ENCODE data around the gene SUPT3H. TPM values are rescaled to one million over a fixed set of nuclear protein-coding genes. Genes with fewer than 3 reads are reported as not detected.

Gene SUPT3H
- total RNA-seq, 2 donors from 2014 or later: 2.0 to 2.8 TPM

GRCh38 chr6:45002390-45003105, 375.2 kb downstream of the SUPT3H start:
- DNase-seq (no peak), ATAC-seq (no peak)
- intact Hi-C loops (cut with DNase I, micrococcal nuclease): no loop called here

- ATAC-seq: peak; percentile 26
- no peak for DNase-seq
- intact Hi-C loops (cut with DNase I, micrococcal nuclease): no loop called here
Measured at GRCh38 chr6:45001663-45002062, 376.1 kb downstream of the SUPT3H start.

DNA sequence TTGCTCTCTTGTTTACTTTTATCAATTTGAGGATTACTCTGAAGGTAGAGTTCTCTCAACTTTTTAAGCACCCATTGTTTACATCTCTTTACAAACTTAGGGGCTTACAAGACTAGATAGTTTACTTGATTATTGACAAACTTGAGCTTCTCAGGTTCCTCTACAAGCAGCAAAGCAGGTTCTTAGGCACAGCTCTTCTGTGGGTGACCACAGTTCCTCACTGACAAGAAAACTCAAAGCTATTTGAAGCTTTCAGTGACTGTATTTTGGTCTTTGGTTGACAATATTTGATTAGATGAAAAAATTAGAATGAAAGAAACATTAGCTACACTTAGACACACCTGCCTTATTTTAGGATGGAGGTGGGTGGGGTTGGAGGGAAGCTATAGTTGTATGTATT, 376.9 kb downstream of the SUPT3H start:
- intact Hi-C loops (cut with DNase I, micrococcal nuclease): no loop called here
- DNase-seq: no peak
- ATAC-seq: no peak

DNA sequence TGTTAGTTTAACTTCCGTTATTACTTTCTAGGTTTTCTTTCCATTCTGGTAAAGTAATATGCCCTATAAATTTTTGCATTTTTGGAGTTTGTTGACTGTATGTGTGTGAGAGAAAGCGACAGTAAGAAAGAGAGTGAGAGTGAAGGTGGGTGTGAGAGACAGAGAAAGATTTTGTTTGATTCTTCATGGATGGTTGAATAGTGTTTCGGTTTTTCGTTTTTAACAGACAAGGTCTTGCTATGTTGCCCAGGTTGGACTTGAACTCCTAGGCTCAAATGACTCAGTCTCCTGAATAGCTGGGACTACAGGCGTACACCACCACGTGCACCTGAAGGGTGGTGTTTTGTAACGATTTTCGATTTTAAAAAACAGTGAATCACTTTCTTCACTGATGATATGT, 378.7 kb downstream of the SUPT3H start:
- intact Hi-C loops (cut with DNase I, micrococcal nuclease): no loop called here

DNA sequence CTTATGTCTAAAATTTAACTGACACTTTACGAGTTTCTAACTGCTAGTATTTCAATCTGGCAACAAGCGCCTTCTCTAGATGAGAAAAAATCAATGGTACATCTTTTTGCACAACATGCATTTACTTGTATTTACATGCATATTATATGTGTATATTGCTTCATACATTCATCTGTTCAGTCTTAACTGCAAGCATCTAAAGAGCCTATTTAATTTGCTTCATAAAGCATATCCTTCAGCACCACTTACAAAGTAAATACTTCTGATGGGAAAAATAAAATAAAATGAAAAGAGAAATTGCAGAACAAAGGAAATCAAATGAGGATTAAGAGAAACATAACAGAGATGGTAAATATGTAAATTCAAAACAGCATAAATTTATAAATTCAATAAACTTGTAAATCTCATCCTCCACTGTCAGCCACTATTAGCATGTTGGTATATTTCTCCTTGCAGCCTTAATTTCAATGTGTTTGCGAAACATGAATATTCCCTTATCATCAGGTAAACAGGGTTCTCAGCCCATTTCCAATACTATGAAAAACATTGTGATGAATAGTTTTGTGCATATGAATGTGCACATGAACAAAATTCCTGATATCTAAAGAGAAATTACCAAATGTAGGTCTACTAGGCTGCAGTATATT, 382.1 kb downstream of the SUPT3H start:
- intact Hi-C loops (cut with DNase I, micrococcal nuclease): no loop called here
- DNase-seq (no peak), ATAC-seq (no peak)

More for the DNA sequence above, 378.7 kb downstream of the SUPT3H start:
- ATAC-seq (no peak), DNase-seq (no peak)

DNA sequence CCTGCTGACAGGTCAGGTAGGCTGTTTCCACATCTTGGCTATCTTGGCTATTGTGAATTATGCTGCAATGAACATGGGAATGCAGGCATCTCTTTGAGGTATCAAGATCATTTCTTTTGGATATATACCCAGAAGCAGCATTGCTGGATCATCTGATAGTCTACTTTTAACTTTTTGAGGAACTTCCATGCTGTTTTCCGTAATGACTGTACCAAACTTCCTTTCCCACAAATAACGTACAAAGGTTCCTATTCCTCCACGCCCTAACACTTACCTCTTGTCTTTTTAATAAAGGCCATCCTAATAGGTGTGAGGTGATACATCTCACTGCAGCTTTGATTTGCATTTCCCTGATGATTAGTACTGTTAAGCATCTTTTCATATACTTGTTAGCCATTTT, 388.3 kb downstream of the SUPT3H start:
- DNase-seq (no peak), ATAC-seq (no peak)
- intact Hi-C loops (cut with DNase I, micrococcal nuclease): no loop called here

DNA sequence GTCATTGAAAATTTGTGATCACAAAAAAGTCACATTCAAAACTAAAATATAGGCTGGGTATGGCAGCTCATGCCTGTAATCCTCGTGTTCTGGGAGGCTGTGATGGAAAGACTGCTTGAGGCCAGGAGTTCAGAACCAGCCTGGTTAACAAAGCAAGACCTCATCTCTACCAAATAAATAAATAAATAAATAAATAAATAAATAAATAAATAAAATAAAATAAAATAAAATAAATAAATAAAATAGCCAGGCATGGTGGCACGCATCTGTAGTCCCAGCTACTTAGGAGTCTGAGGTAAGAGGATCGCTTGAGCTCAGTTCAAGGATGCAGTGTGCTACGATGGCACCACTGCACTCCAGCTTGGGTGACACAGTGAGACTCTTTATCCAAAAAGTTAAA, 392.7 kb downstream of the SUPT3H start:
- intact Hi-C loops (cut with DNase I, micrococcal nuclease): no loop called here
- DNase-seq (no peak), ATAC-seq (no peak)

- intact Hi-C loops (cut with DNase I, micrococcal nuclease): no loop called here
- ATAC-seq (no peak), DNase-seq (no peak)
Measured at GRCh38 chr6:44983467-44984365, 394.0 kb downstream of the SUPT3H start.

- DNase-seq: no peak
- intact Hi-C loops (cut with DNase I, micrococcal nuclease): no loop called here
- ATAC-seq: no peak
Measured at GRCh38 chr6:44980841-44981240, 396.9 kb downstream of the SUPT3H start.

DNA sequence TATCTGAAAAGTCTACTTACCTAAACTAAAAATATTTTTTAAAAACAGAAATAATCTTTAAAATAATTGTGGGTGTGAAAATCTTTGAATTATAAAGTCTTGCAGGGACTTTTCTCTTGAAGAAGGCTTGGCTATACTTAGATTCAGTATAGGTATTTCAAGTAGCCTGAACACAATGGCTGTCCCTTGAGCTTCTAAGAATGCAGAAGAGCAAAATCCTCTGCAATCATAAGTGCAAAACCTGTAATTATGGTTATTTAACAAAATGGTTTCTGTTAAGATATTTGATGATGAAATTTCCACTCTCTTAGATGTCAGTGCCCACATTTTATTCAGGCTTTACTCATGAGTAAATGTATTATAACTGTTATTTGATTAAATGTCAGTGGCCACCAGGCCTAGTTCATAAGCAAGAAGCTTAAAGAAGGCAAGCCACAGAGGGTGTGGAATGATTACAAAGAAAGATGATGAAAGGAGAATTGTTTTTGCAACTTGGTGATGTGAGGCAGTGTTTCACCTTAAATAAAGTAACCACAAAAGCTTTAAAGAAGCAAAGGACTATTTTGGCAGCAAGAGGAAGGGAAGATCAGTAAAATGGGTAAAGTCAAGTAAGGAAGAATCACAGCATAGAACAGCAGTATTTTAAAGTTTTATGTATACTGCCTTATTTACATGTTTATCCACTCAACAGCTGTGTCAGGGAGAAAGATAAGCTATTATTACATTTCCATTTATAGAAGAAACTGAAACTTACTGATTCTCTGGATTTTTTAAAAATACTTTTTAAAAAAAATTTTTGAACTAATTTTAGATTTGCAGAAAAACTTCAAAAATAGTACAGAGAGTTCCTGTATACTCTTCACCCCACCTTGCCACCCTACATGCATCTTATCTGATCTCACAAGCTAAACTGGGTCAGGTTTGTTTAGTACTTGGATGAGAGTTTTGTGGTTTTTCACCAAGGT, 400.8 kb downstream of the SUPT3H start:
- ATAC-seq: no peak
- intact Hi-C loops (cut with DNase I, micrococcal nuclease): no loop called here
- no peak for DNase-seq

GRCh38 chr6:44974511-44974910, 403.2 kb downstream of the SUPT3H start:
- DNase-seq (no peak), ATAC-seq (no peak)
- intact Hi-C loops (cut with DNase I, micrococcal nuclease): no loop called here

GRCh38 chr6:44972709-44973108, 405.0 kb downstream of the SUPT3H start:
- intact Hi-C loops (cut with DNase I, micrococcal nuclease): no loop called here
- ATAC-seq: no peak
- no peak for DNase-seq

DNA sequence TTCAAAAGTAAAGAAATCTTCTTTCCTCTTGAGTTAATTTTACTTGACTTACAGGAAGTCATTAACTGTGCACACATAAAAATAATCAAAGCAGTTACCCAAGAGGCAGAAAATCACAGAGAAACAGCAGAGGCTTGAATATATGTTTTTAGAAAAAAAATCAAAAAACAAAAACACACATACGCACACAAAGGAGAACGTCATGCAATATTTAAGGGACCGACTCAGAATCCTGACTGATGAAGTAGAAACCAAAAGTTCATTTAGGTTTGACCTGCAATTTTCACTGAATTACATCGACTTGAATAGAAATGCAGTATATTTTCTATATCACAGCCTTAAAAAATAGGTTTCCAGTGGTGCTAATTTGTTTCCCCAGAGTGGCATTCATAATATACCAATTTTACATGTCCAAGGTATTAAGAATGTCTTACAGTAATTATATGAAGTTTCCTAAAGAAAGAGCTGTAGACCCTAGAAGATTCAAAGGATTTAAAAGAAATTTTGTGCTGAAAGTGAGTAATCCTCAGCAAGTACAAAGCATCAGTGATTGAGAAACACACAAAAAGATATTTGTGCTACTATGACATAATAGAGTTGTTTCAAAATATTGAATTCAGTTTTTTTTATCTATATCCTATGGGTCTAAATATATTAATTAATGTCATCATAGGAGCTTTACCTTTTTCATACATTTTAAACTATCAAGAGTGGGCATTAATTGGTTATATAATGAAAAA, 408.1 kb downstream of the SUPT3H start:
- DNase-seq (no peak), ATAC-seq (no peak)
- intact Hi-C loops (cut with DNase I, micrococcal nuclease): no loop called here

- DNase-seq: no peak
- intact Hi-C loops (cut with DNase I, micrococcal nuclease): no loop called here
- ATAC-seq: no peak
Measured at GRCh38 chr6:44967481-44967880, 410.3 kb downstream of the SUPT3H start.

GRCh38 chr6:44966449-44967092, 411.2 kb downstream of the SUPT3H start:
- intact Hi-C loops (cut with DNase I, micrococcal nuclease): no loop called here
- DNase-seq (no peak), ATAC-seq (no peak)

GRCh38 chr6:44965708-44966107, 412.0 kb downstream of the SUPT3H start:
- no peak for ATAC-seq
- DNase-seq: no peak
- intact Hi-C loops (cut with DNase I, micrococcal nuclease): no loop called here

DNA sequence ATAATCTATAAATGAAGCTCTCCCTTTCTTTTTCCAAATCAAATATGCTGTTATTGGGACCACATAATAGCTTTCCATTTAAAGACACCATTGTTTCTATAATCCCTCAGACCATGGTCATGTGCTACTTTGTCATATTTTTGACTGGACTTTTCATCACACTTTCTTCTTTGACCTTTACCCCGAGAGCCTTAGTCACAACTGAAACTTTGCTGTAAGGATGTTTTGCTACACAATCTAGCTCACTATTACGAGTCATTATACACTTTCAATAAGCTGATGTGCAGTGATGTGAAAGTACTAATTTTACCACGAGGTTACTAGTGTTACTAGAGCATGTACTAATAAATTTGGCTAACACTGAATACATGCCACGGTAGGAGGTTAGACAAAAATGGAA, 416.8 kb downstream of the SUPT3H start:
- DNase-seq (no peak), ATAC-seq (no peak)
- intact Hi-C loops (cut with DNase I, micrococcal nuclease): no loop called here

DNA sequence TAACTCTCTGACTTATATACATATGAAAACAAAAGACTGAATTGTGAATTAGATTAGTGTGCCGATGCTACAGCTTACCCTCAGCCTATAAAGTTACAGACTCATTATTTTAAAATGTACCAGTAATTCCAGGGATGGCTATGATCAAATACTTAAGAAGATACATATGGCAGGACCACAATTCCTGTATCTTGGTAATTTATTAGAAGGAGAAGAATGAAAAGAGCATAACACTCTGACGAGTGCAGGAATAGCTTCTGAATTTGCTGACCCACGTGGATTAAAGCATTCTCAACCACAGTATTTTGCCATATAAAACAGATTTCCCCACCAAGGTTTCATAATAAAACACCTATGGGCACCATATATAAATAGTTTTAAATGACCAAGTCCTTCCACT, 418.1 kb downstream of the SUPT3H start:
- DNase-seq (no peak), ATAC-seq (no peak)
- intact Hi-C loops (cut with DNase I, micrococcal nuclease): no loop called here
